Stimulated activated naive CD4-positive, alpha-beta T cell (primary cell): Measurements from ENCODE around the gene DNM1L.
A peak's percentile ranks its signal among the peaks of the same experiment; 100 is the strongest.

Experiments
- DNase-seq, 6 experiments: peaks; one replicate each; lab custom pipeline; 2025; lab: John Stamatoyannopoulos, UW

The DNM1L gene

GRCh38 chr12:32679091-32679919 lies at the start of gene DNM1L:
TSS of gene DNM1L (plus strand) at chr12:32679301. CDS start at chr12:32679364, 63 bp downstream.
- peak; percentile 85 to 92 (median 90) for DNase-seq

GRCh38 chr12:32641287-32641901 lies 37.7 kb upstream of the DNM1L start:
- no peak for DNase-seq

- DNase-seq, result no peak
These were observed 34.7 kb upstream of the DNM1L start for GRCh38 chr12:32644431-32644830.

GRCh38 chr12:32647275-32647674 lies 31.8 kb upstream of the DNM1L start:
- no peak for DNase-seq

GRCh38 chr12:32650508-32650907 lies 28.6 kb upstream of the DNM1L start:
- DNase-seq, result no peak

- DNase-seq, result no peak
These were observed 27.7 kb upstream of the DNM1L start for GRCh38 chr12:32651151-32651955.

- DNase-seq, result no peak
These were observed 27.2 kb upstream of the DNM1L start for GRCh38 chr12:32651956-32652210.

- no peak for DNase-seq
These were observed 19.1 kb upstream of the DNM1L start for GRCh38 chr12:32659908-32660440.

- no peak for DNase-seq
These were observed 17.4 kb upstream of the DNM1L start for GRCh38 chr12:32661706-32662105.

GRCh38 chr12:32662665-32663064 lies 16.4 kb upstream of the DNM1L start:
- DNase-seq, result no peak

- no peak for DNase-seq
These were observed 13.1 kb upstream of the DNM1L start for GRCh38 chr12:32666018-32666417.

GRCh38 chr12:32669584-32669983 lies 9.5 kb upstream of the DNM1L start:
- no peak for DNase-seq

- DNase-seq, result no peak
These were observed 6.9 kb upstream of the DNM1L start for GRCh38 chr12:32671930-32672780.

GRCh38 chr12:32679920-32680237 lies 778 bp downstream of the DNM1L start:
- no peak for DNase-seq

GRCh38 chr12:32680787-32681186 lies 1.7 kb downstream of the DNM1L start:
- DNase-seq, result no peak

GRCh38 chr12:32681272-32681671 lies 2.2 kb downstream of the DNM1L start:
- no peak for DNase-seq

GRCh38 chr12:32686340-32686739 lies 7.2 kb downstream of the DNM1L start:
- DNase-seq, result no peak

GRCh38 chr12:32688786-32689185 lies 9.7 kb downstream of the DNM1L start:
- DNase-seq, result no peak

- DNase-seq, result no peak
These were observed 11.8 kb downstream of the DNM1L start for GRCh38 chr12:32690927-32691326.

GRCh38 chr12:32692358-32692757 lies 13.3 kb downstream of the DNM1L start:
- no peak for DNase-seq

GRCh38 chr12:32693036-32693435 lies 13.9 kb downstream of the DNM1L start:
- no peak for DNase-seq

- DNase-seq, result no peak
These were observed 16.7 kb downstream of the DNM1L start for GRCh38 chr12:32695787-32696186.
